Stimulated activated CD8-positive, alpha-beta memory T cell treated with anti-CD3 and anti-CD28 coated beads, Interleukin-12 subunit alpha, Interleukin-12 subunit beta, amount 100 ng/mL, for 24 hours (primary cell): ENCODE results near the gene TEX47.

Experiments used
- DNase-seq: peaks from one replicate; pipeline ENCODE4 v3.0.0-alpha.2; 2020; ENCODE audit errors: extremely low read depth

Gene TEX47

GRCh38 chr7:88795553-88795952, at the start of gene TEX47:
Gene TEX47, minus strand, starts transcription at chr7:88795737. Its CDS starts 795 bp downstream, at chr7:88794942.
- no peak for DNase-seq

- DNase-seq: no peak
These were observed 49.6 kb upstream of the TEX47 start for GRCh38 chr7:88845091-88845490.

- DNase-seq: no peak
These were observed 46.7 kb upstream of the TEX47 start for GRCh38 chr7:88842201-88842600.

GRCh38 chr7:88835147-88835728, 39.7 kb upstream of the TEX47 start:
- no peak for DNase-seq

GRCh38 chr7:88826222-88826621, 30.7 kb upstream of the TEX47 start:
- no peak for DNase-seq

- no peak for DNase-seq
These were observed 23.0 kb upstream of the TEX47 start for GRCh38 chr7:88818552-88818951.

- DNase-seq: no peak
These were observed 10.9 kb upstream of the TEX47 start for GRCh38 chr7:88806280-88807037.

- DNase-seq: no peak
These were observed 5.5 kb upstream of the TEX47 start for GRCh38 chr7:88801046-88801445.

GRCh38 chr7:88792361-88792760, 3.2 kb downstream of the TEX47 start:
- DNase-seq: no peak

- DNase-seq: no peak
These were observed 3.6 kb downstream of the TEX47 start for GRCh38 chr7:88791891-88792290.

- no peak for DNase-seq
These were observed 6.0 kb downstream of the TEX47 start for GRCh38 chr7:88789480-88790064.

GRCh38 chr7:88787777-88788176, 7.8 kb downstream of the TEX47 start:
- no peak for DNase-seq

- DNase-seq: no peak
These were observed 19.7 kb downstream of the TEX47 start for GRCh38 chr7:88775838-88776237.

GRCh38 chr7:88772776-88773175, 22.8 kb downstream of the TEX47 start:
- DNase-seq: no peak

GRCh38 chr7:88771417-88771816, 24.1 kb downstream of the TEX47 start:
- no peak for DNase-seq

- DNase-seq: no peak
These were observed 33.8 kb downstream of the TEX47 start for GRCh38 chr7:88761779-88762178.

- DNase-seq: no peak
These were observed 35.4 kb downstream of the TEX47 start for GRCh38 chr7:88760136-88760515.

- no peak for DNase-seq
These were observed 36.1 kb downstream of the TEX47 start, which contains the start of gene ZNF804B for GRCh38 chr7:88759230-88760135. Gene ZNF804B, plus strand, starts transcription at chr7:88759700. Its CDS starts 277 bp downstream, at chr7:88759977.

GRCh38 chr7:88758381-88759229, 36.9 kb downstream of the TEX47 start:
- no peak for DNase-seq

- DNase-seq: no peak
These were observed 38.2 kb downstream of the TEX47 start for GRCh38 chr7:88757371-88757770.

- no peak for DNase-seq
These were observed 38.7 kb downstream of the TEX47 start for GRCh38 chr7:88756802-88757201.
